Transverse colon (tissue), 4 donors: ENCODE measurements around the gene STK35. TPM values are rescaled to one million over a fixed set of nuclear protein-coding genes. Genes with fewer than 3 reads are reported as not detected.
A peak's percentile ranks its signal among the peaks of the same experiment; 100 is the strongest.

Source experiments
- DNase-seq: peaks from one replicate; pipeline ENCODE4 v3.0.0-alpha.2; 2019
- H3K27ac ChIP-seq, 4 donors: fragments of 200-600 bp; sonication (generic); 2 replicates each; pipeline ENCODE4 v1.5.1; 2016 to 2018; ENCODE audit warnings: inconsistent platforms in 4 of 4
- H3K27me3 ChIP-seq: fragments of 200-600 bp; sonication (generic); 2 replicates; pipeline ENCODE4 v1.5.1; 2017; ENCODE audit warnings: inconsistent platforms
- H3K36me3 ChIP-seq, 4 donors: fragments of 200-600 bp; sonication (generic); 2 replicates each; pipeline ENCODE4 v1.5.1; 2017 to 2019; ENCODE audit warnings: inconsistent platforms in 4 of 4
- H3K4me1 ChIP-seq, 4 donors: fragments of 200-600 bp; sonication (generic); 2 replicates each; pipeline ENCODE4 v1.5.1; 2017 to 2020; ENCODE audit warnings: inconsistent platforms in 4 of 4
- H3K4me3 ChIP-seq, 4 donors: fragments of 200-600 bp; sonication (generic); 1 replicate in 1 of 4; 2 replicates in 3 of 4; pipeline versions ENCODE4 v1.5.1 to v1.6.1; 2017 to 2019; ENCODE audit warnings: inconsistent platforms in 4 of 4
- H3K9me3 ChIP-seq, 2 donors: fragments of 200-600 bp; sonication (generic); 2 replicates each; pipeline ENCODE4 v1.5.1; 2017 to 2019; ENCODE audit warnings: inconsistent platforms in 2 of 2
- CTCF ChIP-seq, 5 experiments: fragments of 200-600 bp in 3 of 5; fragments of 450-650 bp in 2 of 5; sonication (generic) in 3 of 5; IDR thresholded peaks; 1 replicate in 2 of 5; 2 replicates in 3 of 5; pipeline ENCODE4 v1.5.1; 2016 to 2017; ENCODE audit warnings: antibody characterized with exemption in 5 of 5, inconsistent platforms in 3 of 5, mild to moderate bottlenecking in 2 of 5, moderate library complexity in 1 of 5
- EP300 ChIP-seq: sonication (generic); formaldehyde crosslinking; IDR thresholded peaks from one replicate; pipeline ENCODE4 v1.6.1; 2017; ENCODE audit warnings: antibody characterized with exemption, low read depth
- POLR2A ChIP-seq: fragments of 450-650 bp; IDR thresholded peaks from one replicate; pipeline ENCODE4 v1.6.1; 2016; ENCODE audit warnings: antibody characterized with exemption, mild to moderate bottlenecking, moderate library complexity
- POLR2AphosphoS5 ChIP-seq, 3 donors: sonication (generic); formaldehyde crosslinking; IDR thresholded peaks; one replicate each; pipeline ENCODE4 v1.6.1; 2016; ENCODE audit warnings: antibody characterized with exemption in 3 of 3
- WGBS, 2 donors: methylation state at CpG; one replicate each; pipeline ENCODE4 v1.1.5; 2018; ENCODE audit warnings: low coverage in 1 of 2; 5-methylcytosine and 5-hydroxymethylcytosine counted together
- in situ Hi-C, 4 donors: fragments of 200-750 bp; cut with MboI; loops; one replicate each; pipeline versions ENCODE4 v1.15.0 to v1.15.1; 2017; ENCODE audit warnings: low sequenced_read_pairs in 3 of 4, low pct_ligation_motif_present in 1 of 4, low pct_unique_long_range_greater_than_20kb in 1 of 4
- intact Hi-C: fragments of 100-400 bp; cut with DNase I; formaldehyde crosslinking; loops from one replicate; pipeline ENCODE4 v1.15.1; 2023; ENCODE audit warnings: low total_unique reads
- total RNA-seq, 4 donors: library from RNA; depleted of rRNA; stranded (reverse); fragments of >200 nt; gene quantifications; one replicate each; pipeline ENCODE4 v1.1.0, GENCODE V29; 2016

The STK35 gene
- total RNA-seq, 4 donors from 2014 or later: 19.9 to 27.9 (median 23.9) TPM

- intact Hi-C loops (no loop called here), in situ Hi-C loops (no loop called here)
- DNase-seq: no peak
- 80 to 82% methylated on average over 1 to 6 of the region's 6 CpGs for WGBS, 2 donors
- peaks cover 0 to 3% (median 0%) of the 10 kb centered on the region in 4 donors for H3K36me3 ChIP-seq
- H3K27ac ChIP-seq: no peak overlapping the region
- H3K4me3 ChIP-seq: no peak overlapping the region
- H3K4me1 ChIP-seq: peaks cover 0 to 32% (median 8%) of the 10 kb centered on the region in 4 donors
- TF ChIP-seq POLR2AphosphoS5 (IDR thresholded peaks at IDR 0.05) (no peak), POLR2A (no peak), EP300 (no peak), CTCF (IDR thresholded peaks at IDR 0.05) (no peak)
- H3K27me3 ChIP-seq: no peaks in the 10 kb centered on the region
- no peaks in the 10 kb centered on the region for H3K9me3 ChIP-seq
Measured at GRCh38 chr20:2139250-2139649, 37.6 kb downstream of the STK35 start.

DNA sequence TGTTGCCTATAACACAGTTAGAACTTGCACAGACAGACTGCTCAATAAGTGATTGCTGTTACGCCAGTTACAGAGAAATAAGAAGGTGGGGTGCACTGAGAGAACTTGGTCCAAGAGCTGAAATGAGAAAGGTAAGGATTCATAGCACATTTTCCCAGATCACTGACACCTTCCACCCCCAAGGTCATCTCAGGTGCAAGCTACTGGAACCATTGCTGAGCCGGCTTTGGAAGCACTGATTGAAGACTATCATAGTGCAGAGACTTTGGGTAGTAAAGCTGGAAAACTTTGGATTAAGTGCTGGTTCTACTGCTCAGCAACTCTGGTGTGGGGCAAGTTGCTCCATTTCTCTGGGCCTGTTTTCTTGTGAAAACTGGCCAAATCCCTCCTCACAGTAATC is 38.1 kb downstream of the STK35 start:
- intact Hi-C loops: loop anchor here (10.0 kb wide), 1 partner anchor 655 kb away; no protein-coding TSS in a partner anchor
- H3K36me3 ChIP-seq: peaks cover 0 to 7% (median 0%) of the 10 kb centered on the region in 4 donors
- WGBS, 2 donors: 96% methylated on average over 2 of the region's 2 CpGs; no CpG with 5 or more reads in 1 of the 2 donors
- no peak for DNase-seq
- in situ Hi-C loops: no loop called here
- H3K27me3 ChIP-seq: no peaks in the 10 kb centered on the region
- TF ChIP-seq EP300 (no peak), POLR2A (no peak), CTCF (IDR thresholded peaks at IDR 0.05) (no peak), POLR2AphosphoS5 (IDR thresholded peaks at IDR 0.05) (no peak)
- no peaks in the 10 kb centered on the region for H3K9me3 ChIP-seq
- H3K27ac ChIP-seq: peak overlapping the region in 1 of 4 donors; percentile 25
- no peak overlapping the region for H3K4me3 ChIP-seq
- H3K4me1 ChIP-seq: peaks cover 0 to 27% (median 8%) of the 10 kb centered on the region in 4 donors

- TF ChIP-seq EP300 (no peak), CTCF (IDR thresholded peaks at IDR 0.05) (no peak), POLR2AphosphoS5 (IDR thresholded peaks at IDR 0.05) (no peak), POLR2A (no peak)
- peak; percentile 35 for DNase-seq
- H3K4me1 ChIP-seq: peaks cover 0 to 22% (median 5%) of the 10 kb centered on the region in 4 donors
- no peaks in the 10 kb centered on the region for H3K27me3 ChIP-seq
- in situ Hi-C loops: no loop called here
- H3K4me3 ChIP-seq: no peak overlapping the region
- H3K27ac ChIP-seq: peak overlapping the region in 1 of 4 donors; percentile 25
- peaks cover 0 to 11% (median under 1%) of the 10 kb centered on the region in 4 donors for H3K36me3 ChIP-seq
- 56% methylated on average over 1 of the region's 1 CpG; no CpG with 5 or more reads in 1 of the 2 donors for WGBS, 2 donors
- intact Hi-C loops: loop anchor here (10.0 kb wide), 1 partner anchor 654 kb away; no protein-coding TSS in a partner anchor
- no peaks in the 10 kb centered on the region for H3K9me3 ChIP-seq
Measured at GRCh38 chr20:2140561-2140960, 38.9 kb downstream of the STK35 start.

DNA sequence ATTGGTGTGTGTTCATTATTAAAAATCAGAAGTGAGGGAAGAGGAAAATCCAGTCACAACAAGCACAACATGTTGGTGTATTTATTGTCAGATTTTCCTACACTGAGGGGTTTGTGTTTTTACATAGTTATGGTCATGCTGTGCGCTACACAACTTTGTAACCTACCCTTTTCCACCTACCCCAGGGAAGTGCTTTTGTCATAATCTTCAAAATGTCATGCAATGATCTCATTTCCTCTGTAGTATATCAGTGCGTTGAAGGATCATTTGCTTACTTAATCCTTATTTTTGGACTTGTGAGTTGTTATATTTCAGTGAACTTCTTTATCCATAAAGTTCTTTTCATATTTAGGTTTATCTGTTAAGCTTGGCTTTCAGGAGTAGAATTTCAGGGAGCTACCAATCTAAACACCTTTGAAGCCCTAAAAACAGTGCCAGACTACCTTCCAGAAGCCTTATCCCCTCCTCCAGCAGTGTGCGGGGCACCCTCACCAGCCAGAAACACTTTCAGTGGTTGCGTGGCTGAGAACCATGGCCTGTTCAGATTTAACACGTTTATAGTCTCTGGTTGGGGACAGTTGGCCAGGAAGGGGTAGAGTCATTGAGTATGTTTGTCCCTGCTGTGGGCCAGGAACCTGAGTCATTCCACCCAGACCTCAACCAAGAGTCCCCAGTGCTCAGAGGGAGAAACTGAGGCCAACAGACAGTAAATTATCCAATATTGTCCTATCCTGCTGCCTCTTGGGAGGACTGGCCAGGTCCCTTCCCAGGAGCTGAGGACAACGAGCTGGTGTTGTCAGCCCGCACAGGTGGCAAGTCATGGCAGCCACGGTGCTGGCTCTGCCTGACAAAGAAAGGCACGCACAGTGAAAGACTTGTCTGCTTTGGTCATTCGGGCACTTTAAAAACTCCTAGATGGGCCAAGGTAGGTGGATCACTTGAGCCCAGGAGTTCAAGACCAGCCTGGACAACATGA is 40.3 kb downstream of the STK35 start:
- intact Hi-C loops (loop anchor here (10.0 kb wide), 1 partner anchor 653 kb away; no protein-coding TSS in a partner anchor), in situ Hi-C loops (no loop called here)
- Histone ChIP-seq H3K27ac (no peak overlapping the region), H3K4me1 (peaks cover 0 to 22% (median 5%) of the 10 kb centered on the region in 4 donors), H3K36me3 (peaks cover 0 to 11% (median 1%) of the 10 kb centered on the region in 4 donors), H3K9me3 (no peaks in the 10 kb centered on the region), H3K4me3 (no peak overlapping the region), H3K27me3 (no peaks in the 10 kb centered on the region)
- TF ChIP-seq POLR2A: no peak
- TF ChIP-seq EP300: no peak
- TF ChIP-seq CTCF (IDR thresholded peaks at IDR 0.05): no peak
- TF ChIP-seq POLR2AphosphoS5 (IDR thresholded peaks at IDR 0.05): no peak
- no peak for DNase-seq
- WGBS, 2 donors: 93 to 95% methylated on average over 3 to 10 of the region's 10 CpGs
